Transverse colon (tissue), 4 donors: Measurements from ENCODE around the gene HTRA3. TPM values are rescaled to one million over a fixed set of nuclear protein-coding genes. Genes with fewer than 3 reads are reported as not detected.

Source experiments
- DNase-seq: peaks from one replicate; pipeline ENCODE4 v3.0.0-alpha.2; 2019
- H3K27ac ChIP-seq, 4 donors: fragments of 200-600 bp; sonication (generic); 2 replicates each; pipeline ENCODE4 v1.5.1; 2016 to 2018; ENCODE audit warnings: inconsistent platforms in 4 of 4
- H3K27me3 ChIP-seq: fragments of 200-600 bp; sonication (generic); 2 replicates; pipeline ENCODE4 v1.5.1; 2017; ENCODE audit warnings: inconsistent platforms
- H3K36me3 ChIP-seq, 4 donors: fragments of 200-600 bp; sonication (generic); 2 replicates each; pipeline ENCODE4 v1.5.1; 2017 to 2019; ENCODE audit warnings: inconsistent platforms in 4 of 4
- H3K4me1 ChIP-seq, 4 donors: fragments of 200-600 bp; sonication (generic); 2 replicates each; pipeline ENCODE4 v1.5.1; 2017 to 2020; ENCODE audit warnings: inconsistent platforms in 4 of 4
- H3K4me3 ChIP-seq, 4 donors: fragments of 200-600 bp; sonication (generic); 1 replicate in 1 of 4; 2 replicates in 3 of 4; pipeline versions ENCODE4 v1.5.1 to v1.6.1; 2017 to 2019; ENCODE audit warnings: inconsistent platforms in 4 of 4
- H3K9me3 ChIP-seq, 2 donors: fragments of 200-600 bp; sonication (generic); 2 replicates each; pipeline ENCODE4 v1.5.1; 2017 to 2019; ENCODE audit warnings: inconsistent platforms in 2 of 2
- CTCF ChIP-seq, 5 experiments: fragments of 200-600 bp in 3 of 5; fragments of 450-650 bp in 2 of 5; sonication (generic) in 3 of 5; IDR thresholded peaks; 1 replicate in 2 of 5; 2 replicates in 3 of 5; pipeline ENCODE4 v1.5.1; 2016 to 2017; ENCODE audit warnings: antibody characterized with exemption in 5 of 5, inconsistent platforms in 3 of 5, mild to moderate bottlenecking in 2 of 5, moderate library complexity in 1 of 5
- EP300 ChIP-seq: sonication (generic); formaldehyde crosslinking; IDR thresholded peaks from one replicate; pipeline ENCODE4 v1.6.1; 2017; ENCODE audit warnings: antibody characterized with exemption, low read depth
- POLR2A ChIP-seq: fragments of 450-650 bp; IDR thresholded peaks from one replicate; pipeline ENCODE4 v1.6.1; 2016; ENCODE audit warnings: antibody characterized with exemption, mild to moderate bottlenecking, moderate library complexity
- POLR2AphosphoS5 ChIP-seq, 3 donors: sonication (generic); formaldehyde crosslinking; IDR thresholded peaks; one replicate each; pipeline ENCODE4 v1.6.1; 2016; ENCODE audit warnings: antibody characterized with exemption in 3 of 3
- WGBS, 2 donors: methylation state at CpG; one replicate each; pipeline ENCODE4 v1.1.5; 2018; ENCODE audit warnings: low coverage in 1 of 2; 5-methylcytosine and 5-hydroxymethylcytosine counted together
- in situ Hi-C, 4 donors: fragments of 200-750 bp; cut with MboI; loops; one replicate each; pipeline versions ENCODE4 v1.15.0 to v1.15.1; 2017; ENCODE audit warnings: low sequenced_read_pairs in 3 of 4, low pct_ligation_motif_present in 1 of 4, low pct_unique_long_range_greater_than_20kb in 1 of 4
- intact Hi-C: fragments of 100-400 bp; cut with DNase I; formaldehyde crosslinking; loops from one replicate; pipeline ENCODE4 v1.15.1; 2023; ENCODE audit warnings: low total_unique reads
- total RNA-seq, 4 donors: library from RNA; depleted of rRNA; stranded (reverse); fragments of >200 nt; gene quantifications; one replicate each; pipeline ENCODE4 v1.1.0, GENCODE V29; 2016

HTRA3 gene
- total RNA-seq, 4 donors from 2014 or later = 1.5 to 11.9 (median 6.5) TPM

GRCh38 chr4:8318509-8318908 is 49.0 kb downstream of the HTRA3 start:
- in situ Hi-C loops (no loop called here), intact Hi-C loops (no loop called here)
- Histone ChIP-seq H3K27me3 (no peaks in the 10 kb centered on the region), H3K4me3 (no peak overlapping the region), H3K9me3 (no peaks in the 10 kb centered on the region), H3K36me3 (no peaks in the 10 kb centered on the region), H3K4me1 (peaks cover 4 to 18% (median 16%) of the 10 kb centered on the region in 4 donors), H3K27ac (peak overlapping the region in 3 of 4 donors; percentile 60 to 72 (median 71))
- DNase-seq = no peak
- TF ChIP-seq CTCF (IDR thresholded peaks at IDR 0.05) (no peak), POLR2AphosphoS5 (IDR thresholded peaks at IDR 0.05) (no peak), EP300 (no peak), POLR2A (no peak)
- WGBS, 2 donors = 88 to 98% methylated on average over 4 to 7 of the region's 7 CpGs

GRCh38 chr4:8319061-8319460 is 49.5 kb downstream of the HTRA3 start:
- intact Hi-C loops = no loop called here
- WGBS, 2 donors = 75% methylated on average over 6 of the region's 6 CpGs; no CpG with 5 or more reads in 1 of the 2 donors
- H3K36me3 ChIP-seq = no peaks in the 10 kb centered on the region
- peak overlapping the region in 3 of 4 donors; percentile 60 to 72 (median 71) for H3K27ac ChIP-seq
- no peak for DNase-seq
- in situ Hi-C loops = no loop called here
- H3K4me3 ChIP-seq = no peak overlapping the region
- peaks cover 4 to 18% (median 16%) of the 10 kb centered on the region in 4 donors for H3K4me1 ChIP-seq
- no peaks in the 10 kb centered on the region for H3K9me3 ChIP-seq
- TF ChIP-seq POLR2A (no peak), EP300 (no peak), POLR2AphosphoS5 (IDR thresholded peaks at IDR 0.05) (no peak), CTCF (IDR thresholded peaks at IDR 0.05) (no peak)
- H3K27me3 ChIP-seq = no peaks in the 10 kb centered on the region

GRCh38 chr4:8319731-8320385 is 50.3 kb downstream of the HTRA3 start:
- in situ Hi-C loops (no loop called here), intact Hi-C loops (no loop called here)
- Histone ChIP-seq H3K27ac (peak overlapping the region; percentile 43 to 72 (median 68)), H3K27me3 (no peaks in the 10 kb centered on the region), H3K4me3 (no peak overlapping the region), H3K36me3 (no peaks in the 10 kb centered on the region), H3K4me1 (peaks cover 4 to 18% (median 16%) of the 10 kb centered on the region in 4 donors), H3K9me3 (no peaks in the 10 kb centered on the region)
- TF ChIP-seq POLR2AphosphoS5 (IDR thresholded peaks at IDR 0.05) (peak; percentile 50 to 84 (median 76)), EP300 (peak; percentile 54), POLR2A (no peak)
- 64 to 69% methylated on average over 4 to 13 of the region's 13 CpGs for WGBS, 2 donors
- DNase-seq = peak; percentile 25

GRCh38 chr4:8320386-8320750 is 50.8 kb downstream of the HTRA3 start:
- Histone ChIP-seq H3K27ac (peak overlapping the region; percentile 43 to 72 (median 68)), H3K4me1 (peaks cover 4 to 17% (median 15%) of the 10 kb centered on the region in 4 donors), H3K36me3 (no peaks in the 10 kb centered on the region), H3K27me3 (no peaks in the 10 kb centered on the region), H3K4me3 (no peak overlapping the region), H3K9me3 (no peaks in the 10 kb centered on the region)
- intact Hi-C loops (no loop called here), in situ Hi-C loops (no loop called here)
- TF ChIP-seq CTCF (IDR thresholded peaks at IDR 0.05) (no peak), EP300 (no peak), POLR2AphosphoS5 (IDR thresholded peaks at IDR 0.05) (no peak), POLR2A (no peak)
- 82 to 100% methylated on average over 1 of the region's 2 CpGs for WGBS, 2 donors
- no peak for DNase-seq
